A549 (cell line): ENCODE measurements around the gene ADGRG6.

Experiments
- CEBPB ChIP-seq, 2 experiments: fragments of >200 bp in 1 of 2; sonication (Bioruptor Twin) in 1 of 2; formaldehyde crosslinking in 1 of 2; IDR thresholded peaks; 2 replicates each; pipeline ENCODE4 v1.6.1; 2012 to 2016
- CTCF ChIP-seq: fragments of >200 bp; sonication (Bioruptor Twin); formaldehyde crosslinking; IDR thresholded peaks from 3 replicates; pipeline ENCODE4 v1.5.1; 2016
- GATA3 ChIP-seq: IDR thresholded peaks from 2 replicates; pipeline ENCODE4 v1.6.1; 2012; ENCODE audit warnings: borderline replicate concordance
- JUN ChIP-seq, 2 experiments: fragments of >200 bp; sonication (Bioruptor Twin); formaldehyde crosslinking; IDR thresholded peaks; 2 replicates in 1 of 2; 3 replicates in 1 of 2; pipeline ENCODE4 v1.6.1; 2016 to 2017
- POLR2A ChIP-seq: IDR thresholded peaks from 2 replicates; pipeline ENCODE4 v1.6.1; 2012; ENCODE audit warnings: mild to moderate bottlenecking, low read length
- SMC3 ChIP-seq: fragments of >200 bp; sonication (Bioruptor Twin); formaldehyde crosslinking; IDR thresholded peaks from 3 replicates; pipeline ENCODE4 v1.6.1; 2018; ENCODE audit warnings: inconsistent platforms
- TF ChIP-seq, protein P1 (sequence below): fragments of >200 bp; sonication (Bioruptor Twin); formaldehyde crosslinking; IDR thresholded peaks from 3 replicates; pipeline ENCODE4 v1.6.1; 2016
- TF ChIP-seq, protein P2 (sequence below): fragments of 450-650 bp; IDR thresholded peaks from 2 replicates; pipeline ENCODE4 v1.6.1; 2014; ENCODE audit warnings: antibody characterized with exemption

DNA sequence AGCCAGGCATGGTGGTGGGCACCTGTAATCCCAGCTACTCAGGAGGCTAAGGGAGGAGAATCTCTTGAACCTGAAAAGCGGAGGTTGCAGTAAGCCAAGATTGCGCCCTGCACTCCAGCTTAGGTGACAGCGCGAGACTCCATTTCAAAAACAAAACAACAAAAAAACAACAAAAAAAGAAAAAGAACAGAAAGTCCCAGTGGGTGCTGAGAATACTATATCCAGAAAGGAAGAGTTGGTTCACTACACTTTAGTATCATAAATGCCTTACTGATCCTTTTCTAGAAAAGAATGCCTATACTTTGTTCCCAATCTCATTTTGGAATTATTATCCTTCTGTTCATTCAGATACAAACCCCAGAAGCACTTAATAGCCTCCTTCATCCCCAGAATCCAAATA, 20.9 kb upstream of the ADGRG6 start:
- TF ChIP-seq CEBPB (IDR thresholded peaks at IDR 0.05) = no peak
- no peak for TF ChIP-seq JUN (IDR thresholded peaks at IDR 0.05)
- no peak for TF ChIP-seq SMC3
- TF ChIP-seq, protein P1, sequence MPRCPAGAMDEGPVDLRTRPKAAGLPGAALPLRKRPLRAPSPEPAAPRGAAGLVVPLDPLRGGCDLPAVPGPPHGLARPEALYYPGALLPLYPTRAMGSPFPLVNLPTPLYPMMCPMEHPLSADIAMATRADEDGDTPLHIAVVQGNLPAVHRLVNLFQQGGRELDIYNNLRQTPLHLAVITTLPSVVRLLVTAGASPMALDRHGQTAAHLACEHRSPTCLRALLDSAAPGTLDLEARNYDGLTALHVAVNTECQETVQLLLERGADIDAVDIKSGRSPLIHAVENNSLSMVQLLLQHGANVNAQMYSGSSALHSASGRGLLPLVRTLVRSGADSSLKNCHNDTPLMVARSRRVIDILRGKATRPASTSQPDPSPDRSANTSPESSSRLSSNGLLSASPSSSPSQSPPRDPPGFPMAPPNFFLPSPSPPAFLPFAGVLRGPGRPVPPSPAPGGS = no peak
- TF ChIP-seq GATA3 = no peak
- TF ChIP-seq, protein P2, sequence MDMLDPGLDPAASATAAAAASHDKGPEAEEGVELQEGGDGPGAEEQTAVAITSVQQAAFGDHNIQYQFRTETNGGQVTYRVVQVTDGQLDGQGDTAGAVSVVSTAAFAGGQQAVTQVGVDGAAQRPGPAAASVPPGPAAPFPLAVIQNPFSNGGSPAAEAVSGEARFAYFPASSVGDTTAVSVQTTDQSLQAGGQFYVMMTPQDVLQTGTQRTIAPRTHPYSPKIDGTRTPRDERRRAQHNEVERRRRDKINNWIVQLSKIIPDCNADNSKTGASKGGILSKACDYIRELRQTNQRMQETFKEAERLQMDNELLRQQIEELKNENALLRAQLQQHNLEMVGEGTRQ = no peak
- TF ChIP-seq POLR2A = no peak
- no peak for TF ChIP-seq CTCF
